ENCODE results near the gene AP1G1.

AP1G1 gene

GRCh38 chr16:71738855-71739254, 69.8 kb downstream of the AP1G1 start:
- Histone ChIP-seq H3K36me3 (ENCODE audit: control insufficient read depth, low read length) (peaks cover 64% of the 10 kb centered on the region), H3K79me2 (ENCODE audit: control insufficient read depth, low read length) (no peaks in the 10 kb centered on the region), H3K4me1 (ENCODE audit: control insufficient read depth, low read length) (no peaks in the 10 kb centered on the region), H3K9me2 (replicated peaks; ENCODE audit: control insufficient read depth, low read length) (no peaks in the 10 kb centered on the region), H3K4me2 (ENCODE audit: low read length) (no peak overlapping the region), H4K20me1 (ENCODE audit: control insufficient read depth, insufficient read depth, low read depth, low read length) (no peaks in the 10 kb centered on the region), H3K27me3 (ENCODE audit: control insufficient read depth, low read length) (no peaks in the 10 kb centered on the region), H3F3A (ENCODE audit: control insufficient read depth, insufficient read depth) (no peaks in the 10 kb centered on the region), H3K27ac (ENCODE audit: low read depth, low read length) (no peak overlapping the region), H3K4me3 (ENCODE audit: low read length) (no peak overlapping the region), H3K9me3 (ENCODE audit: control insufficient read depth, insufficient read depth, low read length) (no peaks in the 10 kb centered on the region)
- TF ChIP-seq EZH2phosphoT487 (IDR thresholded peaks at IDR 0.05; ENCODE audit: borderline replicate concordance, low read length) (no peak), CTCF (IDR thresholded peaks at IDR 0.05; ENCODE audit: low read depth, low read length, poor library complexity, severe bottlenecking) (no peak)

GRCh38 chr16:71737501-71737900, 71.1 kb downstream of the AP1G1 start:
- H3K4me1 ChIP-seq (ENCODE audit: control insufficient read depth, low read length): no peaks in the 10 kb centered on the region
- H3K4me2 ChIP-seq (ENCODE audit: low read length): no peak overlapping the region
- no peak overlapping the region for H3K27ac ChIP-seq (ENCODE audit: low read depth, low read length)
- peaks cover 71% of the 10 kb centered on the region for H3K36me3 ChIP-seq (ENCODE audit: control insufficient read depth, low read length)
- no peak for TF ChIP-seq CTCF (IDR thresholded peaks at IDR 0.05; ENCODE audit: low read depth, low read length, poor library complexity, severe bottlenecking)
- TF ChIP-seq EZH2phosphoT487 (IDR thresholded peaks at IDR 0.05; ENCODE audit: borderline replicate concordance, low read length): no peak
- no peak overlapping the region for H3K4me3 ChIP-seq (ENCODE audit: low read length)
- no peaks in the 10 kb centered on the region for H3K79me2 ChIP-seq (ENCODE audit: control insufficient read depth, low read length)
- no peaks in the 10 kb centered on the region for H3K9me2 ChIP-seq (replicated peaks; ENCODE audit: control insufficient read depth, low read length)
- H3K9me3 ChIP-seq (ENCODE audit: control insufficient read depth, insufficient read depth, low read length): no peaks in the 10 kb centered on the region
- no peaks in the 10 kb centered on the region for H3F3A ChIP-seq (ENCODE audit: control insufficient read depth, insufficient read depth)
- H4K20me1 ChIP-seq (ENCODE audit: control insufficient read depth, insufficient read depth, low read depth, low read length): no peaks in the 10 kb centered on the region
- no peaks in the 10 kb centered on the region for H3K27me3 ChIP-seq (ENCODE audit: control insufficient read depth, low read length)

- H4K20me1 ChIP-seq (ENCODE audit: control insufficient read depth, insufficient read depth, low read depth, low read length): no peaks in the 10 kb centered on the region
- no peak overlapping the region for H3K4me3 ChIP-seq (ENCODE audit: low read length)
- H3K4me2 ChIP-seq (ENCODE audit: low read length): no peak overlapping the region
- TF ChIP-seq CTCF (IDR thresholded peaks at IDR 0.05; ENCODE audit: low read depth, low read length, poor library complexity, severe bottlenecking): no peak
- TF ChIP-seq EZH2phosphoT487 (IDR thresholded peaks at IDR 0.05; ENCODE audit: borderline replicate concordance, low read length): no peak
- no peaks in the 10 kb centered on the region for H3F3A ChIP-seq (ENCODE audit: control insufficient read depth, insufficient read depth)
- H3K79me2 ChIP-seq (ENCODE audit: control insufficient read depth, low read length): no peaks in the 10 kb centered on the region
- H3K27ac ChIP-seq (ENCODE audit: low read depth, low read length): no peak overlapping the region
- no peaks in the 10 kb centered on the region for H3K4me1 ChIP-seq (ENCODE audit: control insufficient read depth, low read length)
- no peaks in the 10 kb centered on the region for H3K9me2 ChIP-seq (replicated peaks; ENCODE audit: control insufficient read depth, low read length)
- no peaks in the 10 kb centered on the region for H3K9me3 ChIP-seq (ENCODE audit: control insufficient read depth, insufficient read depth, low read length)
- no peaks in the 10 kb centered on the region for H3K27me3 ChIP-seq (ENCODE audit: control insufficient read depth, low read length)
- H3K36me3 ChIP-seq (ENCODE audit: control insufficient read depth, low read length): peaks cover 76% of the 10 kb centered on the region
Observed at GRCh38 chr16:71734511-71734910, 74.1 kb downstream of the AP1G1 start.

GRCh38 chr16:71732587-71732986, 76.0 kb downstream of the AP1G1 start:
- TF ChIP-seq CTCF (IDR thresholded peaks at IDR 0.05; ENCODE audit: low read depth, low read length, poor library complexity, severe bottlenecking): no peak
- Histone ChIP-seq H3F3A (ENCODE audit: control insufficient read depth, insufficient read depth) (peaks cover 1% of the 10 kb centered on the region; the same call in 1 of the 2 replicates), H3K27me3 (ENCODE audit: control insufficient read depth, low read length) (no peaks in the 10 kb centered on the region), H4K20me1 (ENCODE audit: control insufficient read depth, insufficient read depth, low read depth, low read length) (no peaks in the 10 kb centered on the region), H3K4me1 (ENCODE audit: control insufficient read depth, low read length) (peaks cover 5% of the 10 kb centered on the region), H3K4me2 (ENCODE audit: low read length) (no peak overlapping the region), H3K9me2 (replicated peaks; ENCODE audit: control insufficient read depth, low read length) (no peaks in the 10 kb centered on the region), H3K27ac (ENCODE audit: low read depth, low read length) (no peak overlapping the region), H3K9me3 (ENCODE audit: control insufficient read depth, insufficient read depth, low read length) (no peaks in the 10 kb centered on the region), H3K79me2 (ENCODE audit: control insufficient read depth, low read length) (no peaks in the 10 kb centered on the region), H3K36me3 (ENCODE audit: control insufficient read depth, low read length) (peaks cover 57% of the 10 kb centered on the region), H3K4me3 (ENCODE audit: low read length) (no peak overlapping the region)
